Heart right ventricle (tissue), 16 donors: ENCODE measurements around the gene LAPTM5. TPM values are rescaled to one million over a fixed set of nuclear protein-coding genes. Genes with fewer than 3 reads are reported as not detected.
A peak's percentile ranks its signal among the peaks of the same experiment; 100 is the strongest.

Source experiments
- ATAC-seq, 8 donors: fragments of 200-7000 bp; cut with Tn5 transposase; one replicate each; pipeline ENCODE4 v1.9.1; 2020; ENCODE audit warnings: mild to moderate bottlenecking in 8 of 8, moderate library complexity in 8 of 8, moderate number of reproducible peaks in 1 of 8
- DNase-seq, 2 donors: peaks; one replicate each; pipeline ENCODE4 v3.0.0-alpha.2; 2020
- H3K27ac ChIP-seq, 10 donors: fragments of 200-600 bp; sonication (generic) in 2 of 10; one replicate each; pipeline versions ENCODE4 v1.5.0 to v1.8.0; 2020 to 2022; ENCODE audit warnings: mild to moderate bottlenecking in 3 of 10
- H3K27me3 ChIP-seq, 7 donors: fragments of 200-600 bp; one replicate each; pipeline ENCODE4 v1.8.0; 2021 to 2022; ENCODE audit warnings: mild to moderate bottlenecking in 2 of 7
- H3K36me3 ChIP-seq, 9 donors: fragments of 200-600 bp; sonication (generic) in 1 of 9; one replicate each; pipeline versions ENCODE4 v1.5.0 to v1.8.0; 2020 to 2022; ENCODE audit warnings: mild to moderate bottlenecking in 2 of 9
- H3K4me1 ChIP-seq, 9 donors: fragments of 200-600 bp; sonication (generic) in 1 of 9; one replicate each; pipeline versions ENCODE4 v1.5.0 to v1.8.0; 2020 to 2022; ENCODE audit warnings: mild to moderate bottlenecking in 4 of 9
- H3K4me3 ChIP-seq, 10 donors: fragments of 200-600 bp; sonication (generic) in 2 of 10; one replicate each; pipeline versions ENCODE4 v1.5.0 to v1.8.0; 2020 to 2022; ENCODE audit warnings: mild to moderate bottlenecking in 7 of 10, moderate library complexity in 2 of 10
- H3K9me3 ChIP-seq, 11 donors: fragments of 200-600 bp in 10 of 11; sonication (generic) in 2 of 11; one replicate each; pipeline versions ENCODE4 v1.5.0 to v1.8.0; 2013 to 2022; ENCODE audit warnings: mild to moderate bottlenecking in 2 of 11, control low read depth in 1 of 11, moderate library complexity in 1 of 11
- CTCF ChIP-seq, 9 donors: fragments of 200-600 bp; sonication (generic) in 2 of 9; IDR thresholded peaks; one replicate each; pipeline versions ENCODE4 v1.5.0 to v1.8.0; 2021 to 2022; ENCODE audit warnings: antibody characterized with exemption in 9 of 9, mild to moderate bottlenecking in 5 of 9, moderate library complexity in 1 of 9
- WGBS, 2 donors: extraction: QIAGEN DNeasy Blood & Tissue Kit; methylation state at CpG; one replicate each; pipeline ENCODE4 v1.1.7; 2013; ENCODE audit warnings: inconsistent platforms in 1 of 2; 5-methylcytosine and 5-hydroxymethylcytosine counted together
- intact Hi-C, 10 donors: fragments of 100-400 bp; cut with DNase I; formaldehyde crosslinking; loops; one replicate each; pipeline versions ENCODE4 v1.11.1 to v1.14.2; 2022
- polyA plus RNA-seq, 2 donors: library from polyadenylated mRNA; stranded (reverse); fragments of 200-250 nt; gene quantifications; one replicate each; pipeline ENCODE4 v1.2.3, GENCODE V29; 2013
- total RNA-seq, 10 donors: library from RNA; stranded (reverse); fragmentation: NEBNext Ultra II Directional in 3 of 10; extraction: Animal tissue kit (Norgen Biotek cat#: 25700) in 3 of 10; gene quantifications; one replicate each; pipeline versions ENCODE4 v1.2.1 to v1.2.4, GENCODE V29; 2021 to 2023
- donor health status: Arrhythmogenic right ventricular cardiomyopathy.
- donor health status: ischemic (EF 13 %, LVEDD 7.1; RV severe dilation, severe dysfunction).
- donor health status: healthy with polysubstance abuse.
- donor health status: DM: no; HTN: yes; CAD: no.
- donor health status: DM: no; HTN: no; CAD: no.
- donor health status: ischemic (EF 25% LVEDD 6.9; RV normal size, moderate dysfunction).
- donor health status: ischemic (EF 25% LVEDD 5.7; RV mildly dilated, moderate dysfunction).
- donor health status: healthy.
- donor health status: DM: yes; HTN: yes; CAD: no.
- donor health status: Ischemic cardiomyopathy.
- donor health status: ischemic (EF 35%, LVEDD 5.7; RV mildly dilated, moderate dysfunction).
- donor health status: nonischemic (EF 11% LVEDD 7.7; RV severe dilation, severe dysfunction).
- donor health status: DM: yes; HTN: yes; CAD: no.
- donor health status: PGD.
- donor health status: ischemic (EF 29% LVEDD 5.4; RV normal size, mild dysfunction).
- donor health status: nonischemic (EF 23%, LVEDD 6.1; RV moderate dilation, normal function).

Gene LAPTM5
- total and polyA plus RNA-seq, 12 donors, result 5.9 to 114 (median 13.9) TPM

GRCh38 chr1:30712583-30712982 is 45.0 kb downstream of the LAPTM5 start:
- WGBS, 2 donors, result 83 to 87% methylated on average over 6 of the region's 6 CpGs
- intact Hi-C loops, result loop anchor here in 2 of 10 donors (10.0 kb wide), 2 partner anchors 908 to 1478 kb away; partner anchors contain the start of genes MECR (in 1 of the 2) and PTPRU (in 1 of the 2)
- no peak overlapping the region for H3K4me3 ChIP-seq
- H3K27me3 ChIP-seq, result peaks cover 0 to 10% (median under 1%) of the 10 kb centered on the region in 7 donors
- no peak for DNase-seq
- TF ChIP-seq CTCF (IDR thresholded peaks at IDR 0.05), result no peak
- H3K27ac ChIP-seq, result no peak overlapping the region
- ATAC-seq, result no peak
- no peaks in the 10 kb centered on the region for H3K36me3 ChIP-seq
- H3K9me3 ChIP-seq, result peaks cover 0 to 18% (median 6%) of the 10 kb centered on the region in 11 donors
- H3K4me1 ChIP-seq, result peaks cover 0 to 11% (median 4%) of the 10 kb centered on the region in 9 donors

- no peak for DNase-seq
- peaks cover 0 to 6% (median 3%) of the 10 kb centered on the region in 11 donors for H3K9me3 ChIP-seq
- peaks cover 0 to 21% (median 11%) of the 10 kb centered on the region in 9 donors for H3K4me1 ChIP-seq
- H3K4me3 ChIP-seq, result no peak overlapping the region
- H3K27me3 ChIP-seq, result peaks cover 0 to 21% (median 6%) of the 10 kb centered on the region in 7 donors
- TF ChIP-seq CTCF (IDR thresholded peaks at IDR 0.05), result no peak
- intact Hi-C loops, result loop anchor here in 2 of 10 donors (10.0 kb wide), 2 partner anchors 906 to 1476 kb away; partner anchors contain the start of genes MECR (in 1 of the 2) and PTPRU (in 1 of the 2)
- ATAC-seq, result no peak
- H3K36me3 ChIP-seq, result no peaks in the 10 kb centered on the region
- H3K27ac ChIP-seq, result no peak overlapping the region
- 47 to 53% methylated on average over 2 of the region's 2 CpGs for WGBS, 2 donors
These were observed 47.2 kb downstream of the LAPTM5 start for GRCh38 chr1:30710407-30710806.

GRCh38 chr1:30708361-30708728 is 49.2 kb downstream of the LAPTM5 start:
- no peak overlapping the region for H3K4me3 ChIP-seq
- ATAC-seq, result no peak
- WGBS, 2 donors, result 49 to 50% methylated on average over 8 of the region's 8 CpGs
- peaks cover 0 to 24% (median 6%) of the 10 kb centered on the region in 7 donors for H3K27me3 ChIP-seq
- H3K9me3 ChIP-seq, result no peaks in the 10 kb centered on the region
- H3K36me3 ChIP-seq, result no peaks in the 10 kb centered on the region
- no peak for DNase-seq
- intact Hi-C loops, result loop anchor here in 9 of 10 donors (2.0 to 10.0 kb wide), 16 partner anchors 184 to 1824 kb away; partner anchors contain the start of gene PTPRU (in 6 of the 9)
- no peak overlapping the region for H3K27ac ChIP-seq
- TF ChIP-seq CTCF (IDR thresholded peaks at IDR 0.05), result peak in 1 of 9 donors; percentile 3
- H3K4me1 ChIP-seq, result peaks cover 0 to 26% (median 12%) of the 10 kb centered on the region in 9 donors

- Histone ChIP-seq H3K27ac (no peak overlapping the region), H3K36me3 (no peaks in the 10 kb centered on the region), H3K27me3 (peaks cover 0 to 24% (median 6%) of the 10 kb centered on the region in 7 donors), H3K9me3 (no peaks in the 10 kb centered on the region), H3K4me3 (no peak overlapping the region), H3K4me1 (peaks cover 0 to 26% (median 12%) of the 10 kb centered on the region in 9 donors)
- DNase-seq (peak; percentile 58 to 77), ATAC-seq (peak; percentile 71 to 90 (median 86))
- intact Hi-C loops, result loop anchor here in 9 of 10 donors (2.0 to 10.0 kb wide), 17 partner anchors 181 to 1823 kb away; partner anchors contain the start of gene PTPRU (in 6 of the 9)
- TF ChIP-seq CTCF (IDR thresholded peaks at IDR 0.05), result peak; percentile 34 to 83 (median 81)
- 30 to 33% methylated on average over 16 of the region's 16 CpGs for WGBS, 2 donors
These were observed 49.9 kb downstream of the LAPTM5 start for GRCh38 chr1:30707412-30708360.
